ENCODE results near the gene TCAF2. TPM values are rescaled to one million over a fixed set of nuclear protein-coding genes. Genes with fewer than 3 reads are reported as not detected.
"Not testable (repeated sequence)": the region's sequence is repeated elsewhere in the genome, so short reads cannot be mapped to it uniquely, and the experiment has no call there.

The TCAF2 gene
- not detected for polyA plus RNA-seq (2013, experiment 1 of 2)
- polyA plus RNA-seq (2013, experiment 2 of 2): 0.13 TPM

DNA sequence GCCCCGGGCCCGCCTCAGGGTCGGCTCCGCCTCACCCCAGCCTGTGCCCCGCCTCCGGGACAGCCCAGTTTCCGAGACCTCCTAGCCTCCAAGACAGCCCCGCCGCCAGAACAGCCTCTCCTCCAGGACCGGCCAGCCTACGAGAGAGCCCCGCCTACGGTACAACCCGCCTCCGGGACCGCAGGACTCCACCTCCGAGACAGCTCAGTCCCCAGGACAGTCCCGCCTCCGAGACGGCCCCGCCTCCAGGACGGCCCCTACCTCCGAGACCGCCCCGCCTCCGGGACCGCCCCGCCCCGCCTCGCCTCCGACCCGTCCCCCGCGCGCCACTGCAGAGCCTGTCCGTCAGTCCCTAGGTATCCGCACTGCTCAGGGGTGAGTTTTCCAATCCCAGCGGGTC is at the start of gene TCAF2:
Gene TCAF2 (plus strand): TSS at position 329 of the 400 bp plus-strand sequence.
- H3K9ac ChIP-seq (ENCODE audit: low read depth, low read length); H3K4me3 ChIP-seq (ENCODE audit: low read length); H3K4me1 ChIP-seq (ENCODE audit: insufficient read depth, low read length); H3K9me3 ChIP-seq (ENCODE audit: insufficient read depth, low read depth, low read length); H3K27ac ChIP-seq (ENCODE audit: low read depth, low read length); H3K27me3 ChIP-seq (ENCODE audit: insufficient read depth, low read length); H3K36me3 ChIP-seq (ENCODE audit: insufficient read depth, low read length): not testable (repeated sequence)
- WGBS: no CpG with 5 or more reads among the region's 38 CpGs

DNA sequence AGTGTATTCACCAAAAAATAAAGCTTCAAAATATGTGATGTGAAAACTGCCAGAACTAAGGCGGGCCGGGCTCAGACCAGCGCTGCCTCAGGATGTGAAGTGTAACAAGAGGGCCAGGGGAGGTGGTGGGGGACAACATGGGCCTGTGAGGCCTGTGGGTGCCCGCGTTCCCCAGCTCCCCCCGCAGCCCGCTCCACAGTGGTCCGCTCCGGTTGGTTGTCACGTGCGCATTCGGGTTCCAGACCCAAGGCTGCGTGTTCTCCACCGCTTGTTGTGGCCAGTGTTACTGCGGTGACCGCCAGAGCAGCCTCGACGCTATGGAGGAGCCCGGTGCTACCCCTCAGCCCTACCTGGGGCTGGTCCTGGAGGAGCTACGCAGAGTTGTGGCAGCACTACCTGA is 49.3 kb upstream of the TCAF2 start, which contains the start of gene CTAGE15:
Gene CTAGE15 (plus strand): TSS at position 301 of the 400 bp plus-strand sequence. CDS start 17 bp downstream, at position 318.
- WGBS: no CpG with 5 or more reads among the region's 20 CpGs
- H3K4me1 ChIP-seq (ENCODE audit: insufficient read depth, low read length); H3K4me3 ChIP-seq (ENCODE audit: low read length); H3K9me3 ChIP-seq (ENCODE audit: insufficient read depth, low read depth, low read length); H3K27ac ChIP-seq (ENCODE audit: low read depth, low read length); H3K9ac ChIP-seq (ENCODE audit: low read depth, low read length); H3K36me3 ChIP-seq (ENCODE audit: insufficient read depth, low read length); H3K27me3 ChIP-seq (ENCODE audit: insufficient read depth, low read length): not testable (repeated sequence)

DNA sequence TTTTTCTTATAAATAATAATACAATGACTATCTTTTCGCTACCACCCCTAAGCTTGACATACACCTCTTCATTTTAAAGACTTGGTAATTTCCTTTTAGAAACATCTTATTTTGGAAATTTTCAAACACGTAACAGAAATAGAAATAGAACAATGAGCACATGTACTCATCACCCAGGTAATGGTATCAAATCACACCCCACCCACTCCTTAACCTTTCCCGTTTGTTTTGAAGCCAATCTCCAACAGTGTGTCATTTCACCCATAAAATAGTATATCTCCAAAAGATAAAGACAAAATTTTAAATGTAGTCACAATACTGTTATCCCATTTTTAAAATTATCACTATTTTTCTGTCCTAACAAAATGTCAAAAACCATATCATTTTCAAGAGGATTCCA is 32.6 kb upstream of the TCAF2 start:
- no CpG with 5 or more reads among the region's 3 CpGs for WGBS
- H3K27ac ChIP-seq (ENCODE audit: low read depth, low read length); H3K36me3 ChIP-seq (ENCODE audit: insufficient read depth, low read length); H3K4me3 ChIP-seq (ENCODE audit: low read length); H3K9me3 ChIP-seq (ENCODE audit: insufficient read depth, low read depth, low read length); H3K4me1 ChIP-seq (ENCODE audit: insufficient read depth, low read length); H3K27me3 ChIP-seq (ENCODE audit: insufficient read depth, low read length); H3K9ac ChIP-seq (ENCODE audit: low read depth, low read length): not testable (repeated sequence)

DNA sequence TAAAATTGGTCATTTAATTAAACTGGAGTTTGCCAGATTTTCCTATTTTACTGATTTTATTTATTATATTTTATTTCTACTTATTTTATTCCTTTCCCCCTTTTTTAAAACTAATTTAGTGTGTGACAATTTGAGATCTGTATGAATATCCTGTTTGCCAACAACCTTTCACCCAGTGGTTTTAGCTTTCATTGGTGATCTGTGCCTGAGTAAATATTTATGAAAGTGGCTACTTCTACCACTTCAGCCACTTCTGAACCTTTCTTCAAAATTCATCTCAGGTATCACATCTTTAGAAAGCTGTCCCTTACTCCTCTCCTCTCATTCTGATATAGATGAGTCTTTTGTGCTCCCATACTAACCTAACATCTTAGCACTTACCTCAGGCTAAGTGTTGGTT is 30.9 kb upstream of the TCAF2 start:
- not testable (repeated sequence) for H3K9me3 ChIP-seq (ENCODE audit: insufficient read depth, low read depth, low read length); H3K9ac ChIP-seq (ENCODE audit: low read depth, low read length); H3K4me1 ChIP-seq (ENCODE audit: insufficient read depth, low read length); H3K27ac ChIP-seq (ENCODE audit: low read depth, low read length); H3K4me3 ChIP-seq (ENCODE audit: low read length); H3K36me3 ChIP-seq (ENCODE audit: insufficient read depth, low read length); H3K27me3 ChIP-seq (ENCODE audit: insufficient read depth, low read length)

DNA sequence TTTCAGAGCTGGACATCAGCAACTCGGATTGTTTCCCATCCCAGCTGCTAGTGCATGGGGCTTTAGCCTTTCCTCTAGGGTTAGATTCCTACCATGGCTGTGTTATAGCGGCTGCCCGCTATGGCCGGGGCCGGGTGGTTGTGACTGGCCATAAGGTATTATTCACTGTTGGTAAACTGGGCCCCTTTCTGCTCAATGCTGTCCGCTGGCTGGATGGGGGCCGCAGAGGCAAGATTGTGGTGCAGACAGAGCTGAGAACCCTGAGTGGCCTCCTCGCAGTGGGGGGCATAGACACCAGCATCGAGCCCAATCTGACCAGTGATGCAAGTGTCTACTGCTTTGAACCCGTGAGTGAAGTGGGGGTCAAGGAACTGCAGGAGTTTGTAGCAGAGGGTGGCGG is 22.7 kb upstream of the TCAF2 start:
- not testable (repeated sequence) for H3K4me3 ChIP-seq (ENCODE audit: low read length); H3K36me3 ChIP-seq (ENCODE audit: insufficient read depth, low read length); H3K4me1 ChIP-seq (ENCODE audit: insufficient read depth, low read length); H3K9ac ChIP-seq (ENCODE audit: low read depth, low read length); H3K27me3 ChIP-seq (ENCODE audit: insufficient read depth, low read length); H3K9me3 ChIP-seq (ENCODE audit: insufficient read depth, low read depth, low read length); H3K27ac ChIP-seq (ENCODE audit: low read depth, low read length)
- WGBS: 100% methylated on average over 2 of the region's 11 CpGs

DNA sequence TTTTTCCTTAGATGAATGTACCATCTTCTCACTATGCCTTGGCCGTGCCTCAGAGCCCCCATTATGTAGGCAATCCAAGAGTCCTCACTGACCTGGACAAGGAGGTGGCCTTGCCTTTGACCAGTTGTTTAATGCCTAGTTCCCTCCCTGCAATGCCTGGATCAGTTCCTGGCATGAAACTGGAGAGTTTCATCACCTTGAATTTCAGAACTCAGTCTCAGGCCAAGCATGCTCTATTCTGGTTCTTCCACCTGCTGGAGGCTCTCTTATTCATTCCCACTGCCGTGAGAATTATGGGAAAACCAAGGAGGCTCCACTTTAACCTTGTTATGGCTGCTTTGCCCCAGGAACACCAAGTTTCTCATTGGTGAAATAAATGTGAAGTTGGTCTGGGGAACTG is 17.2 kb upstream of the TCAF2 start:
- not testable (repeated sequence) for H3K9me3 ChIP-seq (ENCODE audit: insufficient read depth, low read depth, low read length); H3K4me3 ChIP-seq (ENCODE audit: low read length); H3K9ac ChIP-seq (ENCODE audit: low read depth, low read length); H3K36me3 ChIP-seq (ENCODE audit: insufficient read depth, low read length); H3K4me1 ChIP-seq (ENCODE audit: insufficient read depth, low read length); H3K27ac ChIP-seq (ENCODE audit: low read depth, low read length); H3K27me3 ChIP-seq (ENCODE audit: insufficient read depth, low read length)
- WGBS: no CpG with 5 or more reads among the region's 2 CpGs

DNA sequence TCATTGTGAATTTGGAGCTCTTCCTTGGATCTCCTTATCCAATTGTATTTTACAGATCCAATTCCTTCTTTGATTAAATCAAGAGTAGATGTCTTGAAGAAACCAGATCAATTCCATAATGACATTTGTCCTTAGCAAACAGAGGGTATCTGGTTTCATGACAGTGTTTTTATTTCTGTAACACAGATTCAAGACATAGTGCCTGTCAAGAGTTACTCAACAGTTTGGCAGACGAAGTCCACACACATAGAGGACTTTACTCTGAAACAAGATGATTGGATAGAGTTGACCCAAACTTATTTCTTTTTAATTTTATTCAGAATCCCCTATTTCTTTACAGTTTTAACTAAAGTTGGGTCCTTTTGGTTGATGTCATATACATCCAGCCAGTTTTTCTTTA is 14.7 kb upstream of the TCAF2 start:
- WGBS: no CpG with 5 or more reads among the region's 1 CpG
- not testable (repeated sequence) for H3K4me1 ChIP-seq (ENCODE audit: insufficient read depth, low read length); H3K27ac ChIP-seq (ENCODE audit: low read depth, low read length); H3K9me3 ChIP-seq (ENCODE audit: insufficient read depth, low read depth, low read length); H3K27me3 ChIP-seq (ENCODE audit: insufficient read depth, low read length); H3K9ac ChIP-seq (ENCODE audit: low read depth, low read length); H3K36me3 ChIP-seq (ENCODE audit: insufficient read depth, low read length); H3K4me3 ChIP-seq (ENCODE audit: low read length)

DNA sequence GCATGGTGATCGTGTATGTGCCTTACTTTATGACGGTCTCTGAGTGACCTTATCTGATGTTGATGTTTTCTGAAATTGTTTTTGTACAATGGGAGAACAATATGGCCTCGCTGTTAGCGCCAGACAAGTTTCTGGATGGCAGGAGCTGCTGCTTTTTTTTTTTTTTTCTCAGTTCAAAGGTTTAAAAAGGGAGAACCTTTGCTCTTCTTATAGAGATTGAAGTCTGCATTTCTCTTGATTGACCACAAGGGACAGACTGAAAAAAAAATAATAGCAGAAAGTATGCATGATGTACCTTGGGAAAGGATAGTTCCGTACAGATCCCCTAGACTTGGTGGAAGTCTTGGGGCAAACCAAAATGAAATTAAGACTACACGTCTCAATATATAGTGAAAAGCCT is 5.2 kb upstream of the TCAF2 start:
- not testable (repeated sequence) for H3K27ac ChIP-seq (ENCODE audit: low read depth, low read length); H3K36me3 ChIP-seq (ENCODE audit: insufficient read depth, low read length); H3K4me1 ChIP-seq (ENCODE audit: insufficient read depth, low read length); H3K4me3 ChIP-seq (ENCODE audit: low read length); H3K9me3 ChIP-seq (ENCODE audit: insufficient read depth, low read depth, low read length); H3K9ac ChIP-seq (ENCODE audit: low read depth, low read length); H3K27me3 ChIP-seq (ENCODE audit: insufficient read depth, low read length)
- 68% methylated on average over 2 of the region's 6 CpGs for WGBS

DNA sequence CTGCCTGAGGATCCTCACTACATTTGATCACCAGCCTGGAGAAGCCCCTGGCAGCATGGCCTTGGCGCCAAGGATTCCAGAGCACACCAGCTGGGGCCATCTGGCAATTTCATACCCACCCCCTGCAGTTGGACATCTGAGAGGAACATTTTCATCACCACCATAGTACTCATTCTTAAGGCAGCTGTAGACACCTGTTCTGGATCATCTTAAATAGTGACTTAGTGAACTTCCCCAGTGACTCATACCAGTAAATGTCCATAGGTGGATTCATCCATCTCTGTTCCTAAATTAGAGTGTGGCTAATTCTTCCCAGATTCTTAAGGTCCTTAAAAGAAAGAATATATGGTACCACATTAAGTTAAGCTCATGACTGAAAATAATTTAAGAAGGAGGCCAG is 3.6 kb upstream of the TCAF2 start:
- H3K9me3 ChIP-seq (ENCODE audit: insufficient read depth, low read depth, low read length): not testable (repeated sequence)

DNA sequence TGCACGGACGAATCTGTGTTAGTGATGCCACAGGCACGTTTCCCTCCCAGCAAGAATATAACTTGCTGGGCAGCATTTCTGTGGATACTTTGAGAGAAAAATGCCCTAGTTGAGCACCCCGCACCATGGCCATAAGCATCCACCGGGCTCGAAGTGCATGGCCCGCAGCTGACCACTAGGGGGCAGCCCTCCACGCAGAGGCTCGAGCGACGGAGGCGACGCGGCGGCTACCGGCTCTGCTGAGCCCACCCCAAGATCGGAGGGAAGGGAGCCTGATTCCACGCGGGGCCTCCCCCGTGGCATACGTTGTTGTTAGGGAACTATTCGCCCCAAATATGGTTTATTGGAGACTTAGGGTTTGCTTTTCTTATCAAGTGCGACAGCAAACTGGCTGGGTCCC is 716 bp upstream of the TCAF2 start:
- WGBS: no CpG with 5 or more reads among the region's 23 CpGs
- not testable (repeated sequence) for H3K9ac ChIP-seq (ENCODE audit: low read depth, low read length); H3K36me3 ChIP-seq (ENCODE audit: insufficient read depth, low read length); H3K27me3 ChIP-seq (ENCODE audit: insufficient read depth, low read length); H3K27ac ChIP-seq (ENCODE audit: low read depth, low read length); H3K4me1 ChIP-seq (ENCODE audit: insufficient read depth, low read length); H3K9me3 ChIP-seq (ENCODE audit: insufficient read depth, low read depth, low read length); H3K4me3 ChIP-seq (ENCODE audit: low read length)

More for the DNA sequence above, 3.6 kb upstream of the TCAF2 start:
- WGBS: no CpG with 5 or more reads among the region's 1 CpG
- not testable (repeated sequence) for H3K27me3 ChIP-seq (ENCODE audit: insufficient read depth, low read length); H3K36me3 ChIP-seq (ENCODE audit: insufficient read depth, low read length); H3K27ac ChIP-seq (ENCODE audit: low read depth, low read length); H3K4me3 ChIP-seq (ENCODE audit: low read length); H3K9ac ChIP-seq (ENCODE audit: low read depth, low read length); H3K4me1 ChIP-seq (ENCODE audit: insufficient read depth, low read length)

DNA sequence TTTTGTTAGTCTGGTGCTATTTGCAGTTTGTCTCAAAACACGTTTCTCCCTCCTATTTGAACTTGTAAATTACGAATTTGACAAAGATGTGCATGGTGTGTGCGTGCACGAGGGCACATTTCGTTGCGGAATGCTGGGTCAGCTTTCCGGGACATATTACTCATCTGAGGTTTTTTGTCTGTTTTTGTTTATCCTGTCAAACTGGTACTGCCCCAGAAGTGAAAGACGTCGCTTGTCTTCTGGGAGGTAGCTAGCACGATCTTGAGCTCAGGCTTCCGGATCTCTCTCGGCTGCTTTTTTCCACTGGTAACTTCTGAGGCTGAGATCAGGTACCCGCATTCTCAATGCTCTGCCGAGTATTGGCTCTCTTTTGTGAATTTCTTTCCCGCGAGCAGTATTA is 401 bp downstream of the TCAF2 start:
- WGBS: no CpG with 5 or more reads among the region's 16 CpGs
- H3K27ac ChIP-seq (ENCODE audit: low read depth, low read length); H3K9ac ChIP-seq (ENCODE audit: low read depth, low read length); H3K9me3 ChIP-seq (ENCODE audit: insufficient read depth, low read depth, low read length); H3K36me3 ChIP-seq (ENCODE audit: insufficient read depth, low read length); H3K4me1 ChIP-seq (ENCODE audit: insufficient read depth, low read length); H3K4me3 ChIP-seq (ENCODE audit: low read length); H3K27me3 ChIP-seq (ENCODE audit: insufficient read depth, low read length): not testable (repeated sequence)

DNA sequence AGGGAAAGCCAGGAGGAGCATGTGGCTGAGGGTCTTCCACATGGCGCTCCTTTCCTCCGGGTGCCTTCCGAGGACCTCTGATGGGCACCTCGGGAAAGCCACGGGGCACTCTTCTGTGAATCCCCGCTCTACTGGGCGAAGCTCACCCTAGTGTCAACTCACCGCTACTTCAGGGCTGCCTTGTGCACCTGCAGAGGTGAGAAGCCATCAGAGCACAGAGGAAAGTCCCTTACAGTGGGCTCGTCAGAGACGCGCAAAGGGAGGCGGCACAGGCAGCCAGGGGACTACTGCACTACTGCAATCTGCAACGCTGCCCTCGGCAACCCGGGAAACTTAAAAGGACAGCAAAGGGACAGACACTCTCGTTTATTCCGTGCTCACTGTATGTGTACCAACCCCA is 1.4 kb downstream of the TCAF2 start:
- not testable (repeated sequence) for H3K9ac ChIP-seq (ENCODE audit: low read depth, low read length); H3K36me3 ChIP-seq (ENCODE audit: insufficient read depth, low read length)
- no CpG with 5 or more reads among the region's 17 CpGs for WGBS

More for the DNA sequence above, 1.4 kb downstream of the TCAF2 start:
- not testable (repeated sequence) for H3K4me3 ChIP-seq (ENCODE audit: low read length); H3K27ac ChIP-seq (ENCODE audit: low read depth, low read length); H3K9me3 ChIP-seq (ENCODE audit: insufficient read depth, low read depth, low read length); H3K4me1 ChIP-seq (ENCODE audit: insufficient read depth, low read length); H3K27me3 ChIP-seq (ENCODE audit: insufficient read depth, low read length)

Measured in HUES64 (cell line).